Loucy (cell line): ENCODE results near the gene RAD52.

ENCODE experiments used
- EZH2phosphoT487 ChIP-seq: fragments of 200-600 bp; IDR thresholded peaks from 2 replicates; pipeline ENCODE4 v1.6.1; 2018; ENCODE audit warnings: antibody characterized with exemption, mild to moderate bottlenecking, moderate library complexity, borderline replicate concordance
- TF ChIP-seq, protein P1 (sequence below): fragments of 200-600 bp; sonication (generic); conservative IDR thresholded peaks from 2 replicates; pipeline ENCODE4 v1.5.1; 2014; ENCODE audit warnings: mild to moderate bottlenecking, antibody characterized with exemption, low read length

DNA sequence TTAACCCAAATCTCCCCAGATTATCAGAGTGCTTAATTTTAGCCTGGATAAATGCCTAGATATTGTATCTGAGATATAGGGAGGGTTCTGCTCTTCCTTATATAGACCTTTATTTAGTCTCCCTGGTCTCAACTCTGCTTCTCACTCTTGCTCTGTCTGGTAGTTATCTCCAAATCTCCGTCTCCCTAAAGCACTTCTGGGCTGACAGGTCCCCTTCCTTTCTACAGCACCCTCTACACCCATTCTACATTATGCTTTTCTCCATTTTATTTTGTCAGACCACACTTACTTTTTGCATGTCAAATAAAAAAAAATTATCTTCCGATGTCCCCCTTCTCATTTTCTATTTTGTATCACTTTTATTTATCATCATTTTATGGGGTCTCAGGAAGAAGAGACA, 39.6 kb upstream of the RAD52 start:
- TF ChIP-seq, protein P1, sequence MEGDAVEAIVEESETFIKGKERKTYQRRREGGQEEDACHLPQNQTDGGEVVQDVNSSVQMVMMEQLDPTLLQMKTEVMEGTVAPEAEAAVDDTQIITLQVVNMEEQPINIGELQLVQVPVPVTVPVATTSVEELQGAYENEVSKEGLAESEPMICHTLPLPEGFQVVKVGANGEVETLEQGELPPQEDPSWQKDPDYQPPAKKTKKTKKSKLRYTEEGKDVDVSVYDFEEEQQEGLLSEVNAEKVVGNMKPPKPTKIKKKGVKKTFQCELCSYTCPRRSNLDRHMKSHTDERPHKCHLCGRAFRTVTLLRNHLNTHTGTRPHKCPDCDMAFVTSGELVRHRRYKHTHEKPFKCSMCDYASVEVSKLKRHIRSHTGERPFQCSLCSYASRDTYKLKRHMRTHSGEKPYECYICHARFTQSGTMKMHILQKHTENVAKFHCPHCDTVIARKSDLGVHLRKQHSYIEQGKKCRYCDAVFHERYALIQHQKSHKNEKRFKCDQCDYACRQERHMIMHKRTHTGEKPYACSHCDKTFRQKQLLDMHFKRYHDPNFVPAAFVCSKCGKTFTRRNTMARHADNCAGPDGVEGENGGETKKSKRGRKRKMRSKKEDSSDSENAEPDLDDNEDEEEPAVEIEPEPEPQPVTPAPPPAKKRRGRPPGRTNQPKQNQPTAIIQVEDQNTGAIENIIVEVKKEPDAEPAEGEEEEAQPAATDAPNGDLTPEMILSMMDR, result no peak
- no peak for TF ChIP-seq EZH2phosphoT487
